Body of pancreas (tissue), 4 donors: ENCODE data around the gene PIEZO2. TPM values are rescaled to one million over a fixed set of nuclear protein-coding genes. Genes with fewer than 3 reads are reported as not detected.
A peak's percentile ranks its signal among the peaks of the same experiment; 100 is the strongest.
"Not testable (repeated sequence)": the region's sequence is repeated elsewhere in the genome, so short reads cannot be mapped to it uniquely, and the experiment has no call there.

Experiments used
- ATAC-seq: fragments of 150-250 bp; one replicate; pipeline ENCODE4 v1.9.1; 2016
- DNase-seq, 4 donors: peaks; one replicate each; pipeline ENCODE4 v3.0.0-alpha.2; 2019
- H3K27ac ChIP-seq, 4 donors: fragments of 200-600 bp; sonication (generic); 1 replicate in 3 of 4; 2 replicates in 1 of 4; pipeline versions ENCODE4 v1.5.1 to v1.6.1; 2016 to 2019; ENCODE audit warnings: mild to moderate bottlenecking in 1 of 4, mixed read lengths in 1 of 4, moderate library complexity in 1 of 4
- H3K27me3 ChIP-seq, 2 donors: fragments of 200-600 bp; sonication (generic); one replicate each; pipeline ENCODE4 v1.6.0; 2016; ENCODE audit warnings: mild to moderate bottlenecking in 1 of 2
- H3K36me3 ChIP-seq, 2 donors: fragments of 200-600 bp; sonication (generic); replicated peaks in 1 of 2; 2 replicates each; pipeline ENCODE4 v1.5.1; 2016; ENCODE audit warnings: low read depth in 2 of 2; ENCODE audit not compliant: insufficient read depth in 1 of 2
- H3K4me1 ChIP-seq: fragments of 200-600 bp; sonication (generic); one replicate; pipeline ENCODE4 v1.6.0; 2016
- H3K4me3 ChIP-seq, 2 donors: fragments of 200-600 bp; sonication (generic); 1 replicate in 1 of 2; 2 replicates in 1 of 2; pipeline ENCODE4 v1.5.1; 2016 to 2019
- H3K9me3 ChIP-seq, 3 donors: fragments of 200-600 bp; sonication (generic); 1 replicate in 2 of 3; 2 replicates in 1 of 3; pipeline ENCODE4 v1.5.1; 2016
- POLR2A ChIP-seq, 3 donors: fragments of 450-650 bp; IDR thresholded peaks; one replicate each; pipeline ENCODE4 v1.6.1; 2016; ENCODE audit warnings: antibody characterized with exemption in 3 of 3, mild to moderate bottlenecking in 2 of 3
- WGBS, 2 donors: methylation state at CpG; one replicate each; pipeline ENCODE4 v1.1.5; 2017; 5-methylcytosine and 5-hydroxymethylcytosine counted together
- intact Hi-C: fragments of 100-400 bp; cut with DNase I; formaldehyde crosslinking; loops from one replicate; pipeline ENCODE4 v1.15.1; 2023
- total RNA-seq, 2 donors: library from RNA; depleted of rRNA; stranded (reverse); fragments of >200 nt; gene quantifications; one replicate each; pipeline ENCODE4 v1.1.0, GENCODE V29; 2016
- TF ChIP-seq, protein P1 (sequence below), 7 experiments: fragments of 450-650 bp in 4 of 7; fragments of 200-600 bp in 3 of 7; sonication (generic) in 3 of 7; IDR thresholded peaks; one replicate each; pipeline ENCODE4 v1.5.1; 2016 to 2019; ENCODE audit warnings: antibody characterized with exemption in 7 of 7

PIEZO2 gene
- total RNA-seq = 10 to 100 TPM in 1 of 2 donors, under 1 TPM in 1; 0.33 to 40.7 TPM

DNA sequence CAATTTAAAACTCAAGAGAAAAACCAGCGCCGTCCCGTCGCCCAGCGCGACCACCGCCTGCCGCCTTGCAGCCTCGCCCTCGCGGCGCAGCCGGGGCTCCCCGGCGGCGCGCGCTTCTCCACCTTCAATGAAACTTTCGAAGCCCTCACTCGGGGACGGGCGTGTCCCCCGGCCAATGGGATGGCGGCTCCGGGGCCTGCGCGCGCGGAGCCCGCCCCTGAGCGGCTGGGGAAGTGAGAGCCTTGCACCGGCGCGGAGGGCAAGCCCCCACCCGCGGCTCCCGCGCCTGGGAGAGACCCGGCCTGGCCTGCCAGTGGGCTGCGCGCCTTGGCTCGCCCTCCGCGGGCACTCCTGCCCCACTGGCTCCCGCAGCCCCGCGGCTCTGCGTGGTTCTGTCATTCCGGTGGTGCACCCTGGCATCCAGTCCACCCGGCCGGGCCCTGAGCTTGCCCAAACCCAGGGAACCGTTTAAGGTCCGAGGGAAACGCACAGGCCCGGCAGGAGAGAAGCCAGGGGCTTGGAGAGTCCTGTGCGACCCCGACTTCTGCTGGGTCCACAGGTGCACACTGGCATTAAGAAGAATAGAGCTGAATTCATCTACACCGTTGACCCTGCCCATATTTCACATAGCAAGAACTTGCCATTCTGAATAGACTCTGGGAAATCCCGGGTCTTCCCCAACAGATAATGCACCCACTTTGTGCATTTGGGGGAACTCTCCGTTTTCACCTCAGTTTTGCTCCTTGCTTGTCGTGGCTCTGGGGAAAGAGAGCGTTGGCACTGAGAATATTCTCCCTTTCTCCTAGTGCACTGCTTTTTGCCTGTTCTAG, at the start of gene PIEZO2:
Gene PIEZO2 (minus strand): TSS at position 129 of the 830 bp plus-strand sequence. CDS start 981 bp downstream, outside the sequence.
- Histone ChIP-seq H3K27me3 (peaks cover 0 to 26% of the 10 kb centered on the region in 2 donors), H3K27ac (no peak within 1 kb of the TSS), H3K4me1 (peaks cover 27% of the 10 kb centered on the region), H3K9me3 (no peaks in the 10 kb centered on the region), H3K36me3 (no peaks in the 10 kb centered on the region), H3K4me3 (peak within 1 kb of the TSS in 1 of 2 donors; percentile 12)
- WGBS, 2 donors = 2 to 5% methylated on average over 19 to 62 of the region's 62 CpGs
- ATAC-seq = peak; percentile 73
- intact Hi-C loops = loop anchor here (5.0 to 10.0 kb wide), 2 partner anchors 305 to 587 kb away; no protein-coding TSS in a partner anchor
- TF ChIP-seq POLR2A (IDR thresholded peaks at IDR 0.05) = no peak
- TF ChIP-seq, protein P1, sequence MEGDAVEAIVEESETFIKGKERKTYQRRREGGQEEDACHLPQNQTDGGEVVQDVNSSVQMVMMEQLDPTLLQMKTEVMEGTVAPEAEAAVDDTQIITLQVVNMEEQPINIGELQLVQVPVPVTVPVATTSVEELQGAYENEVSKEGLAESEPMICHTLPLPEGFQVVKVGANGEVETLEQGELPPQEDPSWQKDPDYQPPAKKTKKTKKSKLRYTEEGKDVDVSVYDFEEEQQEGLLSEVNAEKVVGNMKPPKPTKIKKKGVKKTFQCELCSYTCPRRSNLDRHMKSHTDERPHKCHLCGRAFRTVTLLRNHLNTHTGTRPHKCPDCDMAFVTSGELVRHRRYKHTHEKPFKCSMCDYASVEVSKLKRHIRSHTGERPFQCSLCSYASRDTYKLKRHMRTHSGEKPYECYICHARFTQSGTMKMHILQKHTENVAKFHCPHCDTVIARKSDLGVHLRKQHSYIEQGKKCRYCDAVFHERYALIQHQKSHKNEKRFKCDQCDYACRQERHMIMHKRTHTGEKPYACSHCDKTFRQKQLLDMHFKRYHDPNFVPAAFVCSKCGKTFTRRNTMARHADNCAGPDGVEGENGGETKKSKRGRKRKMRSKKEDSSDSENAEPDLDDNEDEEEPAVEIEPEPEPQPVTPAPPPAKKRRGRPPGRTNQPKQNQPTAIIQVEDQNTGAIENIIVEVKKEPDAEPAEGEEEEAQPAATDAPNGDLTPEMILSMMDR (IDR thresholded peaks at IDR 0.05) = no peak
- DNase-seq = peak; percentile 31 to 55 (median 50)

DNA sequence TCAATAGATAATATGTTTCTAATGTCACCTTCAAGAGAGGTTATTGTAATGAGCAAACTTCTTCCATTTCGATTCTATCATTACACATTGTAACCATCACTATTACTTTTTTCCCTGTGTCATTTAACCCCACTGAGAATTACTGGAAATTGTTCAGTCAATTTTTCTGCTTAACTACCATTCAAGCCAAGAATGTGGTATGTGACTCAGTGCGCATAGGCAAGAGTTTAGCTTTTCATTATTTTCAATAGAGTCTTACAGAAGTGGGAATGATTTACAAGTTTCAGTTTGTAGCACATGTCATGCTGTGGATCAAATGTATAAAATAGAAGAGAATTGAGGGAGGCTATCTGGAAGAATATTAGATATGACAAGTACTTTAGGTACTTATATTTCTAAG, 34.3 kb upstream of the PIEZO2 start:
- WGBS, 2 donors = 75 to 80% methylated on average over 2 of the region's 2 CpGs

DNA sequence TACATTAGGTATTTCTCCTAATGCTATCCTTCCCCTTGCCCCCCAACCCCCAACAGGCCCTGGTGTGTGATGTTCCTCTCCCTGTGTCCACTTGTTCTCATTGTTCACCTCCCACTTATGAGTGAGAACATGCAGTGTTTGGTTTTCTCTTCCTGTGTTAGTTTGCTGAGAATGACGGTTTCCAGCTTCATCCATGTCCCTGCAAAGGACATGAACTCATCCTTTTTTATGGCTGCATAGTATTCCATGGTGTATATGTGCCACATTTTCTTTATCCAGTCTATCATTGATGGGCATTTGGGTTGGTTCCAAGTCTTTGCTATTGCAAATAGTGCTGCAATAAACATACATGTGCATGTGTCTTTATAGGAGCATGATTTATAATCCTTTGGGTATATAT, 32.3 kb upstream of the PIEZO2 start:
- DNase-seq, H3K9me3 ChIP-seq, H3K27ac ChIP-seq, H3K4me1 ChIP-seq, ATAC-seq, H3K4me3 ChIP-seq, intact Hi-C loops, H3K36me3 ChIP-seq, H3K27me3 ChIP-seq: not testable (repeated sequence)
- WGBS, 2 donors = 67 to 74% methylated on average over 1 of the region's 1 CpG

More for the DNA sequence above, 34.3 kb upstream of the PIEZO2 start:
- Histone ChIP-seq H3K4me3 (no peak overlapping the region), H3K27me3 (no peaks in the 10 kb centered on the region), H3K9me3 (no peaks in the 10 kb centered on the region), H3K4me1 (no peaks in the 10 kb centered on the region), H3K27ac (no peak overlapping the region), H3K36me3 (no peaks in the 10 kb centered on the region)
- ATAC-seq (no peak), DNase-seq (no peak)
- intact Hi-C loops = no loop called here
- TF ChIP-seq, protein P1 (IDR thresholded peaks at IDR 0.05) = no peak
- TF ChIP-seq POLR2A (IDR thresholded peaks at IDR 0.05) = no peak

DNA sequence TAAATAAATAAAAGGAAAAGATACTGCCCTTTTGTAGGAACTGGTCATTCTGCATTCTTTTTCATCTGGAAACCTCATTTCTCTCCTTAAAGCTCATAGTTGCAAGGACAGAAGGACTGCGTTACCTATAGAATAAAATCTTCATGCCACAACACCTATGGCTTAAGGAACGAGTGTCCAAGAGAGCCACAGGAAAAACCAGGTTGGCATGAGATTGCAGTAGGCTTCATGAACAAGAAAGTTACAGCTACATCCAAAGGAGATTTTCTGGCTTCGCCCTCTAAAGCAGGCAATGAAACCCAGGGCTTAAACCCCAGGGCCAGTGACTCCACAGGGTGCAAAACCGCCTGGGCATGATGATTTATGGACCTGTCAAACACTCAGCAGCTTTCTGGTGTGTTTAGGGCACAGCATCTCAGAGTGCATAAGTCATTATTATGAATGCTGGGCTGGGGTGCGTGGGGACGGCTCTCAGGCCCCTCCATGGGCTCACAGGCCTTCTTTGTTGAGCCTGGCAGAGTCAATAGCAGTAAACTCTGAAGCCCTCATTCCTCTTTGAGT, 30.7 kb upstream of the PIEZO2 start:
- ATAC-seq = no peak
- 60 to 72% methylated on average over 6 of the region's 6 CpGs for WGBS, 2 donors
- Histone ChIP-seq H3K36me3 (no peaks in the 10 kb centered on the region), H3K27me3 (no peaks in the 10 kb centered on the region), H3K27ac (no peak overlapping the region), H3K4me3 (no peak overlapping the region), H3K4me1 (no peaks in the 10 kb centered on the region), H3K9me3 (no peaks in the 10 kb centered on the region)
- TF ChIP-seq, protein P1 (IDR thresholded peaks at IDR 0.05) = no peak
- TF ChIP-seq POLR2A (IDR thresholded peaks at IDR 0.05) = no peak
- DNase-seq = no peak
- intact Hi-C loops = no loop called here

DNA sequence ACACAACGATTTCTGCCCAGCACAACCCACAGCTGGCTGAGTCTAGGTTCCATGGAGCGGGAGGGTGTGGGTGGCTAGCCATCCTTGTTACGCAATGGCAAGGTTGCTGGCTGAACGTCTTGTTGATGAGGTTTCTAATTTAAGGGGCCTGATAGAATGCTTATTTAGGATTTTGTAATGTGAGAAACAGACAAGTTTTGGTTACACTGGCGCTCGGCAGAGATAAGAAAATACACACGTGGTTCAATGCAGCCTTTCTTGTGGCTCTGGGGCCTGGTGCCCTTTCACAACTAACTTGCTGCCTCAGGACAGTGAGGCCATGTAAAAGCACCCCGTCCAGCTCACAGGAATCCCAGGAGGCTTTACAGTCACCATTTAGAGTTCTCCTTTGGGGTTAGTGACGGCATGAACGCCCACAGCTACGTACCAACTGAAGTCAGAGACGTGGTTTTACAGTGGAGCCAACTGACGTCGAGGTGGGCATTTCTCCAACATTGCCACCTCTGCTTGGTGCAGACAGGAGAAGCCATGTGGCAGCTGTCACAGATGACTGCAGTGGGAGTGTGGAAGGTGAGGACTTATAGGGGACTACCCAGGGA, 29.7 kb upstream of the PIEZO2 start:
- Histone ChIP-seq H3K9me3 (no peaks in the 10 kb centered on the region), H3K4me3 (no peak overlapping the region), H3K36me3 (no peaks in the 10 kb centered on the region), H3K27ac (no peak overlapping the region), H3K27me3 (no peaks in the 10 kb centered on the region), H3K4me1 (no peaks in the 10 kb centered on the region)
- WGBS, 2 donors = 48 to 49% methylated on average over 14 of the region's 14 CpGs
- intact Hi-C loops = no loop called here
- peak in 2 of 4 donors; percentile 10 to 14 for DNase-seq
- peak; percentile 42 for ATAC-seq
- no peak for TF ChIP-seq POLR2A (IDR thresholded peaks at IDR 0.05)
- TF ChIP-seq, protein P1 (IDR thresholded peaks at IDR 0.05) = no peak
